Common myeloid progenitor, CD34-positive (primary cell): Measurements from ENCODE around the gene RPTOR.

Source experiments
- CTCF ChIA-PET: fragments of 350-600 bp; sonication (Branson Sonifier 250); formaldehyde crosslinking; loops from one replicate; lab custom pipeline; 2021; ENCODE audit warnings: antibody characterized with exemption; lab: Charles Lee
- POLR2A ChIA-PET: fragments of 350-600 bp; sonication (Branson Sonifier 250); formaldehyde crosslinking; loops from one replicate; lab custom pipeline; 2021; ENCODE audit warnings: antibody characterized with exemption; lab: Charles Lee
- DNase-seq, 3 donors: peaks; one replicate each; pipeline versions ENCODE4 v3.0.0 to v3.0.0-alpha.2; 2013
- H3K27ac ChIP-seq, 2 experiments: 1 replicate in 1 of 2; 2 replicates in 1 of 2; pipeline ENCODE4 v1.7.0; 2013; ENCODE audit warnings: inconsistent platforms in 2 of 2, low read length in 2 of 2, mild to moderate bottlenecking in 2 of 2, low read depth in 1 of 2, moderate library complexity in 1 of 2; ENCODE audit not compliant: severe bottlenecking in 2 of 2, insufficient read depth in 1 of 2, poor library complexity in 1 of 2
- H3K27me3 ChIP-seq, 5 experiments: replicated peaks in 2 of 5; 1 replicate in 3 of 5; 2 replicates in 2 of 5; pipeline versions ENCODE4 v1.6.1 to v1.7.0; 2013; ENCODE audit warnings: low read length in 4 of 5, mild to moderate bottlenecking in 2 of 5, moderate library complexity in 2 of 5, inconsistent platforms in 1 of 5; ENCODE audit not compliant: insufficient read depth in 5 of 5, control insufficient read depth in 4 of 5
- H3K36me3 ChIP-seq, 4 experiments: 1 replicate in 2 of 4; 2 replicates in 2 of 4; pipeline versions ENCODE4 v1.6.1 to v1.7.0; 2013; ENCODE audit warnings: low read length in 3 of 4, control low read depth in 1 of 4, mild to moderate bottlenecking in 1 of 4; ENCODE audit not compliant: control insufficient read depth in 4 of 4, insufficient read depth in 4 of 4
- H3K4me1 ChIP-seq, 4 experiments: 1 replicate in 3 of 4; 2 replicates in 1 of 4; pipeline versions ENCODE4 v1.6.1 to v1.7.1; 2013; ENCODE audit warnings: low read length in 3 of 4, mild to moderate bottlenecking in 3 of 4, control low read depth in 1 of 4, inconsistent platforms in 1 of 4, moderate library complexity in 1 of 4; ENCODE audit not compliant: control insufficient read depth in 4 of 4, insufficient read depth in 4 of 4; ENCODE audit errors: control extremely low read depth in 1 of 4
- H3K4me3 ChIP-seq, 7 experiments: 1 replicate in 4 of 7; 2 replicates in 3 of 7; pipeline versions ENCODE4 v1.5.1 to v1.7.0; 2013; ENCODE audit warnings: mild to moderate bottlenecking in 7 of 7, low read length in 6 of 7, moderate library complexity in 6 of 7, inconsistent platforms in 2 of 7, low read depth in 2 of 7, control low read depth in 1 of 7; ENCODE audit not compliant: insufficient read depth in 4 of 7, control insufficient read depth in 1 of 7; ENCODE audit errors: extremely low read depth in 1 of 7
- H3K9me3 ChIP-seq, 5 experiments: 1 replicate in 4 of 5; 2 replicates in 1 of 5; pipeline versions ENCODE4 v1.6.1 to v1.7.1; 2013; ENCODE audit warnings: low read length in 4 of 5, mild to moderate bottlenecking in 2 of 5, inconsistent platforms in 1 of 5, low read depth in 1 of 5, moderate library complexity in 1 of 5; ENCODE audit not compliant: control insufficient read depth in 4 of 5, insufficient read depth in 2 of 5; ENCODE audit errors: control extremely low read depth in 1 of 5
- WGBS: methylation state at CpG from one replicate; pipeline ENCODE4 v1.1.5; 2013; ENCODE audit not compliant: insufficient coverage; 5-methylcytosine and 5-hydroxymethylcytosine counted together

RPTOR gene

GRCh38 chr17:80499961-80500665 lies 44.5 kb upstream of the RPTOR start:
- Histone ChIP-seq H3K9me3 (peaks cover 0 to 3% (median 0%) of the 10 kb centered on the region in 5 experiments), H3K4me3 (no peak overlapping the region), H3K27ac (no peak overlapping the region), H3K4me1 (no peaks in the 10 kb centered on the region), H3K36me3 (no peaks in the 10 kb centered on the region), H3K27me3 (peaks cover 1 to 66% (median 12%) of the 10 kb centered on the region in 5 experiments)
- CTCF ChIA-PET = no interaction called here
- 86% methylated on average over 22 of the region's 22 CpGs for WGBS
- no peak for DNase-seq
- POLR2A ChIA-PET = no interaction called here

GRCh38 chr17:80501741-80502577 lies 42.7 kb upstream of the RPTOR start:
- H3K9me3 ChIP-seq = no peaks in the 10 kb centered on the region
- no peak overlapping the region for H3K4me3 ChIP-seq
- no peaks in the 10 kb centered on the region for H3K4me1 ChIP-seq
- POLR2A ChIA-PET = no interaction called here
- H3K27ac ChIP-seq = no peak overlapping the region
- CTCF ChIA-PET = no interaction called here
- no peak for DNase-seq
- no peaks in the 10 kb centered on the region for H3K36me3 ChIP-seq
- peaks cover 2 to 63% (median 8%) of the 10 kb centered on the region in 5 experiments for H3K27me3 ChIP-seq
- WGBS = 92% methylated on average over 23 of the region's 24 CpGs

- DNase-seq = no peak
- ChIA-PET CTCF (no interaction called here), POLR2A (no interaction called here)
- no peak overlapping the region for H3K27ac ChIP-seq
- H3K27me3 ChIP-seq = peaks cover 2 to 62% (median 7%) of the 10 kb centered on the region in 5 experiments
- H3K4me1 ChIP-seq = no peaks in the 10 kb centered on the region
- H3K36me3 ChIP-seq = no peaks in the 10 kb centered on the region
- no peaks in the 10 kb centered on the region for H3K9me3 ChIP-seq
- H3K4me3 ChIP-seq = no peak overlapping the region
- 80% methylated on average over 2 of the region's 5 CpGs for WGBS
Observed at GRCh38 chr17:80502578-80502877, 42.1 kb upstream of the RPTOR start.

GRCh38 chr17:80503031-80503430 lies 41.6 kb upstream of the RPTOR start:
- H3K27me3 ChIP-seq = peaks cover 2 to 57% (median 7%) of the 10 kb centered on the region in 5 experiments
- no peaks in the 10 kb centered on the region for H3K9me3 ChIP-seq
- ChIA-PET CTCF (no interaction called here), POLR2A (no interaction called here)
- DNase-seq = no peak
- no peaks in the 10 kb centered on the region for H3K36me3 ChIP-seq
- H3K27ac ChIP-seq = no peak overlapping the region
- WGBS = 100% methylated on average over 1 of the region's 2 CpGs
- no peak overlapping the region for H3K4me3 ChIP-seq
- H3K4me1 ChIP-seq = no peaks in the 10 kb centered on the region

- Histone ChIP-seq H3K9me3 (no peaks in the 10 kb centered on the region), H3K27me3 (peaks cover 2 to 49% (median 7%) of the 10 kb centered on the region in 5 experiments), H3K27ac (no peak overlapping the region), H3K36me3 (no peaks in the 10 kb centered on the region), H3K4me3 (no peak overlapping the region), H3K4me1 (no peaks in the 10 kb centered on the region)
- ChIA-PET POLR2A (no interaction called here), CTCF (interaction anchor here (1.2 kb wide), 1 partner anchor 78 kb away, joined by 3 read pairs; no protein-coding TSS in a partner anchor)
- no peak for DNase-seq
Observed at GRCh38 chr17:80503921-80504320, 40.7 kb upstream of the RPTOR start.

- no peak for DNase-seq
- H3K36me3 ChIP-seq = no peaks in the 10 kb centered on the region
- H3K27ac ChIP-seq = no peak overlapping the region
- POLR2A ChIA-PET = no interaction called here
- no peaks in the 10 kb centered on the region for H3K4me1 ChIP-seq
- CTCF ChIA-PET = interaction anchor here (1.2 kb wide), 1 partner anchor 79 kb away, joined by 3 read pairs; no protein-coding TSS in a partner anchor
- H3K27me3 ChIP-seq = peaks cover 0 to 50% (median 7%) of the 10 kb centered on the region in 5 experiments
- 48% methylated on average over 8 of the region's 8 CpGs for WGBS
- no peaks in the 10 kb centered on the region for H3K9me3 ChIP-seq
- no peak overlapping the region for H3K4me3 ChIP-seq
Observed at GRCh38 chr17:80504686-80505413, 39.8 kb upstream of the RPTOR start.
